HepG2 (cell line): ENCODE measurements around the gene KRTAP10-2. TPM values are rescaled to one million over a fixed set of nuclear protein-coding genes. Genes with fewer than 3 reads are reported as not detected.

Experiments used
- polyA plus RNA-seq, 8 experiments: library from polyadenylated mRNA; depleted of rRNA in 3 of 8; stranded (reverse) in 7 of 8; unstranded in 1 of 8; fragments of >200 nt; fragmentation: Illumina TruSeq in 4 of 8; extraction: Trizol in 4 of 8; gene quantifications; 2 replicates each; pipeline versions ENCODE4 v1.2.1 to v1.2.3, GENCODE V29; 2011 to 2016; ENCODE audit warnings: low read depth in 4 of 8, missing spikeins in 1 of 8, mixed read lengths in 1 of 8; ENCODE audit not compliant: insufficient read depth in 1 of 8
- total RNA-seq, 5 experiments: library from RNA; depleted of rRNA; stranded (reverse); fragments of >200 nt; fragmentation: Illumina TruSeq; extraction: Trizol; gene quantifications; 2 replicates each; pipeline ENCODE4 v1.2.3, GENCODE V29; 2016; ENCODE audit warnings: low read depth in 1 of 5

The KRTAP10-2 gene
- total and polyA plus RNA-seq, 2 of the 13 experiments (the other 11 are each of a cell fraction or from before 2014, with no cell fraction given) = not detected

Other genes starting within 250 kb of the KRTAP10-2 start
- 13.1 and 20.1 TPM in 2 replicates for gene CFAP410, start 212.1 kb downstream of the KRTAP10-2 start, total RNA-seq (2016; rRNA removed; fragmentation: Illumina TruSeq; extraction: Trizol)
- gene CFAP410, start 212.1 kb downstream of the KRTAP10-2 start, polyA plus RNA-seq (2011; rRNA removed) = 8.0 and 13.1 TPM in 2 replicates
- 0.07 TPM in 1 of 2 replicates, not detected in the other for gene TRPM2, start 197.9 kb downstream of the KRTAP10-2 start, total RNA-seq (2016; rRNA removed; fragmentation: Illumina TruSeq; extraction: Trizol)
- 0.09 and 0.20 TPM in 2 replicates for gene TRPM2, start 197.9 kb downstream of the KRTAP10-2 start, polyA plus RNA-seq (2011; rRNA removed)
- 3.9 and 4.8 TPM in 2 replicates for gene LRRC3, start 96.0 kb downstream of the KRTAP10-2 start, total RNA-seq (2016; rRNA removed; fragmentation: Illumina TruSeq; extraction: Trizol)
- gene LRRC3, start 96.0 kb downstream of the KRTAP10-2 start, polyA plus RNA-seq (2011; rRNA removed) = 16.5 and 24.3 TPM in 2 replicates
- not detected in 2 replicates for gene KRTAP10-1, start 11.3 kb downstream of the KRTAP10-2 start, total RNA-seq (2016; rRNA removed; fragmentation: Illumina TruSeq; extraction: Trizol)
- not detected in 2 replicates for gene KRTAP10-1, start 11.3 kb downstream of the KRTAP10-2 start, polyA plus RNA-seq (2011; rRNA removed)
- gene KRTAP10-3, start 7.3 kb upstream of the KRTAP10-2 start, total RNA-seq (2016; rRNA removed; fragmentation: Illumina TruSeq; extraction: Trizol) = not detected in 2 replicates
- not detected in 2 replicates for gene KRTAP10-3, start 7.3 kb upstream of the KRTAP10-2 start, polyA plus RNA-seq (2011; rRNA removed)
- gene KRTAP10-4, start 22.2 kb upstream of the KRTAP10-2 start, total RNA-seq (2016; rRNA removed; fragmentation: Illumina TruSeq; extraction: Trizol) = not detected in 2 replicates
- gene KRTAP10-4, start 22.2 kb upstream of the KRTAP10-2 start, polyA plus RNA-seq (2011; rRNA removed) = not detected in 2 replicates
- not detected in 2 replicates for gene KRTAP10-5, start 29.1 kb upstream of the KRTAP10-2 start, total RNA-seq (2016; rRNA removed; fragmentation: Illumina TruSeq; extraction: Trizol)
- not detected in 2 replicates for gene KRTAP10-5, start 29.1 kb upstream of the KRTAP10-2 start, polyA plus RNA-seq (2011; rRNA removed)
- gene KRTAP10-6, start 41.0 kb upstream of the KRTAP10-2 start, total RNA-seq (2016; rRNA removed; fragmentation: Illumina TruSeq; extraction: Trizol) = not detected in 2 replicates
- gene KRTAP10-6, start 41.0 kb upstream of the KRTAP10-2 start, polyA plus RNA-seq (2011; rRNA removed) = not detected in 2 replicates
- not detected in 2 replicates for gene KRTAP10-7, start 49.1 kb upstream of the KRTAP10-2 start, total RNA-seq (2016; rRNA removed; fragmentation: Illumina TruSeq; extraction: Trizol)
- not detected in 2 replicates for gene KRTAP10-7, start 49.1 kb upstream of the KRTAP10-2 start, polyA plus RNA-seq (2011; rRNA removed)
- gene KRTAP10-8, start 60.6 kb upstream of the KRTAP10-2 start, total RNA-seq (2016; rRNA removed; fragmentation: Illumina TruSeq; extraction: Trizol) = not detected in 2 replicates
- not detected in 2 replicates for gene KRTAP10-8, start 60.6 kb upstream of the KRTAP10-2 start, polyA plus RNA-seq (2011; rRNA removed)
- not detected in 2 replicates for gene KRTAP10-9, start 75.6 kb upstream of the KRTAP10-2 start, total RNA-seq (2016; rRNA removed; fragmentation: Illumina TruSeq; extraction: Trizol)
- gene KRTAP10-9, start 75.6 kb upstream of the KRTAP10-2 start, polyA plus RNA-seq (2011; rRNA removed) = not detected in 2 replicates
- gene KRTAP10-10, start 85.9 kb upstream of the KRTAP10-2 start, total RNA-seq (2016; rRNA removed; fragmentation: Illumina TruSeq; extraction: Trizol) = not detected in 2 replicates
- gene KRTAP10-10, start 85.9 kb upstream of the KRTAP10-2 start, polyA plus RNA-seq (2011; rRNA removed) = not detected in 2 replicates
- gene KRTAP10-11, start 94.9 kb upstream of the KRTAP10-2 start, total RNA-seq (2016; rRNA removed; fragmentation: Illumina TruSeq; extraction: Trizol) = not detected in 2 replicates
- not detected in 2 replicates for gene KRTAP10-11, start 94.9 kb upstream of the KRTAP10-2 start, polyA plus RNA-seq (2011; rRNA removed)
- not detected in 2 replicates for gene KRTAP12-4, start 103.2 kb upstream of the KRTAP10-2 start, total RNA-seq (2016; rRNA removed; fragmentation: Illumina TruSeq; extraction: Trizol)
- gene KRTAP12-4, start 103.2 kb upstream of the KRTAP10-2 start, polyA plus RNA-seq (2011; rRNA removed) = not detected in 2 replicates
- not detected in 2 replicates for gene KRTAP12-3, start 106.4 kb upstream of the KRTAP10-2 start, total RNA-seq (2016; rRNA removed; fragmentation: Illumina TruSeq; extraction: Trizol)
- gene KRTAP12-3, start 106.4 kb upstream of the KRTAP10-2 start, polyA plus RNA-seq (2011; rRNA removed) = not detected in 2 replicates
- gene KRTAP12-2, start 115.4 kb upstream of the KRTAP10-2 start, total RNA-seq (2016; rRNA removed; fragmentation: Illumina TruSeq; extraction: Trizol) = not detected in 2 replicates
- not detected in 2 replicates for gene KRTAP12-2, start 115.4 kb upstream of the KRTAP10-2 start, polyA plus RNA-seq (2011; rRNA removed)
- not detected in 2 replicates for gene KRTAP12-1, start 130.7 kb upstream of the KRTAP10-2 start, total RNA-seq (2016; rRNA removed; fragmentation: Illumina TruSeq; extraction: Trizol)
- 0.13 TPM in 1 of 2 replicates, not detected in the other for gene KRTAP12-1, start 130.7 kb upstream of the KRTAP10-2 start, polyA plus RNA-seq (2011; rRNA removed)
- gene KRTAP10-12, start 145.7 kb upstream of the KRTAP10-2 start, total RNA-seq (2016; rRNA removed; fragmentation: Illumina TruSeq; extraction: Trizol) = not detected in 2 replicates
- not detected in 2 replicates for gene KRTAP10-12, start 145.7 kb upstream of the KRTAP10-2 start, polyA plus RNA-seq (2011; rRNA removed)
- gene TSPEAR, start 160.1 kb upstream of the KRTAP10-2 start, total RNA-seq (2016; rRNA removed; fragmentation: Illumina TruSeq; extraction: Trizol) = 0.07 and 0.18 TPM in 2 replicates
- 0.32 and 0.33 TPM in 2 replicates for gene TSPEAR, start 160.1 kb upstream of the KRTAP10-2 start, polyA plus RNA-seq (2011; rRNA removed)